B cell (primary cell): ENCODE data around the gene PXN.

Source experiments
- EZH2 ChIP-seq: IDR thresholded peaks from 2 replicates; pipeline ENCODE4 v1.6.1; 2012; ENCODE audit warnings: borderline replicate concordance, low read depth, mild to moderate bottlenecking, moderate library complexity, low read length; ENCODE audit not compliant: insufficient read depth, poor library complexity, severe bottlenecking
- TF ChIP-seq, protein P1 (sequence below): fragments of 200-600 bp; IDR thresholded peaks from one replicate; pipeline ENCODE4 v1.8.0; 2022; ENCODE audit warnings: antibody characterized with exemption, mild to moderate bottlenecking

- TF ChIP-seq, protein P1, sequence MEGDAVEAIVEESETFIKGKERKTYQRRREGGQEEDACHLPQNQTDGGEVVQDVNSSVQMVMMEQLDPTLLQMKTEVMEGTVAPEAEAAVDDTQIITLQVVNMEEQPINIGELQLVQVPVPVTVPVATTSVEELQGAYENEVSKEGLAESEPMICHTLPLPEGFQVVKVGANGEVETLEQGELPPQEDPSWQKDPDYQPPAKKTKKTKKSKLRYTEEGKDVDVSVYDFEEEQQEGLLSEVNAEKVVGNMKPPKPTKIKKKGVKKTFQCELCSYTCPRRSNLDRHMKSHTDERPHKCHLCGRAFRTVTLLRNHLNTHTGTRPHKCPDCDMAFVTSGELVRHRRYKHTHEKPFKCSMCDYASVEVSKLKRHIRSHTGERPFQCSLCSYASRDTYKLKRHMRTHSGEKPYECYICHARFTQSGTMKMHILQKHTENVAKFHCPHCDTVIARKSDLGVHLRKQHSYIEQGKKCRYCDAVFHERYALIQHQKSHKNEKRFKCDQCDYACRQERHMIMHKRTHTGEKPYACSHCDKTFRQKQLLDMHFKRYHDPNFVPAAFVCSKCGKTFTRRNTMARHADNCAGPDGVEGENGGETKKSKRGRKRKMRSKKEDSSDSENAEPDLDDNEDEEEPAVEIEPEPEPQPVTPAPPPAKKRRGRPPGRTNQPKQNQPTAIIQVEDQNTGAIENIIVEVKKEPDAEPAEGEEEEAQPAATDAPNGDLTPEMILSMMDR: no peak
- TF ChIP-seq EZH2: no peak
Measured at GRCh38 chr12:120169946-120170345, 95.6 kb downstream of the PXN start.
